PC-3 (cell line): Measurements from ENCODE around the gene APBB2. TPM values are rescaled to one million over a fixed set of nuclear protein-coding genes. Genes with fewer than 3 reads are reported as not detected.

Experiments used
- ATAC-seq: fragments of 200-7000 bp; cut with Tn5 transposase; 2 replicates; pipeline ENCODE4 v1.9.1; 2020; ENCODE audit warnings: mild to moderate bottlenecking, moderate library complexity
- BruUV-seq: library from RNA; stranded (reverse); fragments of 400-500 nt; replicated peaks from 2 replicates; lab custom pipeline; 2021; lab: Mats Ljungman, UMichigan
- CTCF ChIA-PET: fragments of 300-600 bp; sonication (Branson Sonifier 250); formaldehyde crosslinking; loops from one replicate; lab custom pipeline; 2022; ENCODE audit warnings: antibody characterized with exemption; lab: Charles Lee
- POLR2A ChIA-PET: fragments of 300-600 bp; sonication (Branson Sonifier 250); formaldehyde crosslinking; loops from one replicate; lab custom pipeline; 2022; ENCODE audit warnings: antibody characterized with exemption; ENCODE audit not compliant: unreplicated experiment; lab: Charles Lee
- DNase-seq: peaks from one replicate; pipeline ENCODE4 v3.0.0-alpha.2; 2015
- H2AFZ ChIP-seq: fragments of 300-600 bp; sonication (generic); 2 replicates; pipeline ENCODE4 v1.6.0; 2016; ENCODE audit warnings: antibody characterized with exemption, low read length
- H3F3A ChIP-seq: fragments of 300-600 bp; sonication (generic); one replicate; pipeline ENCODE4 v1.6.0; 2017; ENCODE audit warnings: antibody characterized with exemption, low read length, control low read depth, mild to moderate bottlenecking; ENCODE audit not compliant: unreplicated experiment
- H3K27ac ChIP-seq: fragments of 300-600 bp; sonication (generic); 2 replicates; pipeline ENCODE4 v1.5.1; 2016; ENCODE audit warnings: mild to moderate bottlenecking, low read length
- H3K27me3 ChIP-seq: fragments of 300-600 bp; sonication (generic); 2 replicates; pipeline ENCODE4 v1.6.1; 2016; ENCODE audit warnings: low read length, mixed read lengths
- H3K36me3 ChIP-seq: fragments of 300-600 bp; sonication (generic); 2 replicates; pipeline ENCODE4 v1.6.1; 2016; ENCODE audit warnings: low read depth, mixed run types, low read length, mixed read lengths
- H3K4me1 ChIP-seq: fragments of 300-600 bp; sonication (generic); 2 replicates; pipeline ENCODE4 v1.5.1; 2016; ENCODE audit warnings: low read length; ENCODE audit not compliant: insufficient read depth
- H3K4me2 ChIP-seq: fragments of 300-600 bp; sonication (generic); 2 replicates; pipeline ENCODE4 v1.6.0; 2016; ENCODE audit warnings: low read length
- H3K4me3 ChIP-seq: fragments of 300-600 bp; sonication (generic); 2 replicates; pipeline ENCODE4 v1.5.1; 2016; ENCODE audit warnings: mild to moderate bottlenecking, low read length, mixed read lengths
- H3K79me2 ChIP-seq: fragments of 300-600 bp; sonication (generic); 2 replicates; pipeline ENCODE4 v1.6.1; 2017; ENCODE audit warnings: low read length, mixed read lengths
- H3K9ac ChIP-seq: fragments of 300-600 bp; sonication (generic); 2 replicates; pipeline ENCODE4 v1.6.0; 2016; ENCODE audit warnings: mild to moderate bottlenecking, low read length
- H3K9me2 ChIP-seq: fragments of 300-600 bp; sonication (generic); replicated peaks from 2 replicates; pipeline ENCODE4 v1.6.1; 2016; ENCODE audit warnings: mixed run types, low read length, mixed read lengths
- H3K9me3 ChIP-seq: fragments of 300-600 bp; sonication (generic); 2 replicates; pipeline ENCODE4 v1.6.1; 2016; ENCODE audit warnings: low read length, mixed read lengths
- H4K20me1 ChIP-seq: fragments of 300-600 bp; sonication (generic); 2 replicates; pipeline ENCODE4 v1.6.1; 2016; ENCODE audit warnings: low read length, mixed read lengths
- EZH2 ChIP-seq: fragments of 300-600 bp; sonication (generic); IDR thresholded peaks from one replicate; pipeline ENCODE4 v1.6.1; 2017; ENCODE audit warnings: antibody characterized with exemption, mild to moderate bottlenecking, low read length; ENCODE audit not compliant: unreplicated experiment
- EZH2phosphoT487 ChIP-seq: fragments of 300-600 bp; sonication (generic); IDR thresholded peaks from 2 replicates; pipeline ENCODE4 v1.6.1; 2018; ENCODE audit warnings: mild to moderate bottlenecking, antibody characterized with exemption, low read length, borderline replicate concordance
- intact Hi-C: fragments of 100-400 bp; cut with micrococcal nuclease; formaldehyde crosslinking; loops from 2 replicates; pipeline ENCODE4 v1.9.0; 2023
- total RNA-seq: library from RNA; depleted of rRNA; stranded (reverse); fragments of >200 nt; gene quantifications from 2 replicates; pipeline ENCODE4 v1.2.3, GENCODE V29; 2014
- TF ChIP-seq, protein P1 (sequence below): fragments of 300-600 bp; sonication (generic); conservative IDR thresholded peaks from 2 replicates; pipeline ENCODE4 v1.5.1; 2017; ENCODE audit warnings: antibody characterized with exemption, low read depth, mild to moderate bottlenecking, low read length

Gene APBB2
- total RNA-seq, 1 experiment from 2014 or later = 24.7 TPM

DNA sequence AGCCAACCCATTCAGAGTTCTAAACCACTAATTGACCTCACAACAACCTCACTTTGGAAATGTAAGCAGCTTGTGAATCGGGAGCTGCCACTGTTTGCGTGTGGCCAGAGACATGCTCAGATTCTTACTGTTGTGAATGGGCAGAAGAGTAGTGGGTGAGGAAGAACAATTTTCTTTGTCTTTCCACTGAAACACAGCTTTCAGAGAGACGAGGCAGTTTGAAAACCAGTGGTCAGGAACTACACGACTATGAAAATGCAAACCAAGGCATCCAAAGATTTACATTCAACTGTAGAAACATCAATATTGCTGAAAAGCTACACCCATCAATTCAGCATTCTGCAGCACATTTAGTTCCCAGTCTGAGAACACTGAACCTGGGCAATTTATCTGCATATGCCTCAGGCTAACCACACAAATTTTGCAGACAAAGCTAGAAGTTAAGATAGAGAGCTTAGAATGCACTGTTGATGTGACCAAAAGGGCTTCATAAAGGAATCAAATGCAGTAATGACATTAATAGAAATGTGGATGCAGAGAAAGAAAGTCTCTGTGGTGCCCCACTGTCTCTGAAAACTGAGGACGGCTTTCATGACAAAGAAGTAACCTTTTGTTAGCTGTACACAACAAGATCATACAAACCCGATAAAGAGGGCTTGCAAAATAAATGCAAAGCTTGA is 134.3 kb downstream of the APBB2 start:
- Histone ChIP-seq H2AFZ (no peak overlapping the region), H3K4me2 (no peak overlapping the region), H3K36me3 (no peaks in the 10 kb centered on the region), H3K27ac (no peak overlapping the region), H3K4me1 (no peaks in the 10 kb centered on the region), H3F3A (no peaks in the 10 kb centered on the region), H3K27me3 (no peaks in the 10 kb centered on the region), H4K20me1 (no peaks in the 10 kb centered on the region), H3K9me2 (no peaks in the 10 kb centered on the region), H3K9ac (no peak overlapping the region), H3K4me3 (no peak overlapping the region), H3K9me3 (no peaks in the 10 kb centered on the region), H3K79me2 (no peaks in the 10 kb centered on the region)
- BruUV-seq = no TSS peak
- POLR2A ChIA-PET = no interaction called here
- CTCF ChIA-PET = no interaction called here
- intact Hi-C loops = no loop called here
- no peak for TF ChIP-seq EZH2
- TF ChIP-seq EZH2phosphoT487 = no peak
- TF ChIP-seq, protein P1, sequence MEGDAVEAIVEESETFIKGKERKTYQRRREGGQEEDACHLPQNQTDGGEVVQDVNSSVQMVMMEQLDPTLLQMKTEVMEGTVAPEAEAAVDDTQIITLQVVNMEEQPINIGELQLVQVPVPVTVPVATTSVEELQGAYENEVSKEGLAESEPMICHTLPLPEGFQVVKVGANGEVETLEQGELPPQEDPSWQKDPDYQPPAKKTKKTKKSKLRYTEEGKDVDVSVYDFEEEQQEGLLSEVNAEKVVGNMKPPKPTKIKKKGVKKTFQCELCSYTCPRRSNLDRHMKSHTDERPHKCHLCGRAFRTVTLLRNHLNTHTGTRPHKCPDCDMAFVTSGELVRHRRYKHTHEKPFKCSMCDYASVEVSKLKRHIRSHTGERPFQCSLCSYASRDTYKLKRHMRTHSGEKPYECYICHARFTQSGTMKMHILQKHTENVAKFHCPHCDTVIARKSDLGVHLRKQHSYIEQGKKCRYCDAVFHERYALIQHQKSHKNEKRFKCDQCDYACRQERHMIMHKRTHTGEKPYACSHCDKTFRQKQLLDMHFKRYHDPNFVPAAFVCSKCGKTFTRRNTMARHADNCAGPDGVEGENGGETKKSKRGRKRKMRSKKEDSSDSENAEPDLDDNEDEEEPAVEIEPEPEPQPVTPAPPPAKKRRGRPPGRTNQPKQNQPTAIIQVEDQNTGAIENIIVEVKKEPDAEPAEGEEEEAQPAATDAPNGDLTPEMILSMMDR = no peak
- ATAC-seq (no peak), DNase-seq (no peak)

DNA sequence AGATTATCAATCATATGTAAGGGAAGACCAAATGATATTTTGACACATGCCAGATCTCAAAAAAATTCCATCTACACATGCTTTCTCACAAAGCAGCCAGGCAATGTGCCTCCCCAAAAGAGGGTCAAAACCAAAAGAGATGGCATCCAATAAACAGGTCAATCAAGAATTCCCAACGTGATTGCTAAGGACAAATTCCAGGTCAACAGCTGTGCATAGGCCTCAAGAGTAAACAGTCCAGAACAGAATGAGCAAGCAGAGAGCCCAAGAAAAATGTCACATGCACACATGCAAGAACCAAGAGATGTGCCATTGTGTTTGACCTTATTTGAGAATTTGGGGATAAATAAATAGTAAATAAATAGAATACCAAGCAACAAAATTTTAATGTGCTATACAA is 136.7 kb downstream of the APBB2 start:
- H2AFZ ChIP-seq = no peak overlapping the region
- H3F3A ChIP-seq = no peaks in the 10 kb centered on the region
- no peaks in the 10 kb centered on the region for H4K20me1 ChIP-seq
- no peak overlapping the region for H3K4me3 ChIP-seq
- no peaks in the 10 kb centered on the region for H3K9me2 ChIP-seq
- H3K27me3 ChIP-seq = no peaks in the 10 kb centered on the region
- 0 out of 2 replicates have a peak, but pooled peaks cover 3% of the 10 kb centered on the region for H3K79me2 ChIP-seq
- TF ChIP-seq, protein P1 = no peak
- no peak for TF ChIP-seq EZH2
- no peak for TF ChIP-seq EZH2phosphoT487
- BruUV-seq = no TSS peak
- DNase-seq = no peak
- no peak overlapping the region for H3K4me2 ChIP-seq
- H3K9ac ChIP-seq = no peak overlapping the region
- ChIA-PET POLR2A (no interaction called here), CTCF (no interaction called here)
- intact Hi-C loops = no loop called here
- H3K27ac ChIP-seq = no peak overlapping the region
- H3K9me3 ChIP-seq = no peaks in the 10 kb centered on the region
- H3K4me1 ChIP-seq = no peaks in the 10 kb centered on the region
- H3K36me3 ChIP-seq = no peaks in the 10 kb centered on the region
- no peak for ATAC-seq

DNA sequence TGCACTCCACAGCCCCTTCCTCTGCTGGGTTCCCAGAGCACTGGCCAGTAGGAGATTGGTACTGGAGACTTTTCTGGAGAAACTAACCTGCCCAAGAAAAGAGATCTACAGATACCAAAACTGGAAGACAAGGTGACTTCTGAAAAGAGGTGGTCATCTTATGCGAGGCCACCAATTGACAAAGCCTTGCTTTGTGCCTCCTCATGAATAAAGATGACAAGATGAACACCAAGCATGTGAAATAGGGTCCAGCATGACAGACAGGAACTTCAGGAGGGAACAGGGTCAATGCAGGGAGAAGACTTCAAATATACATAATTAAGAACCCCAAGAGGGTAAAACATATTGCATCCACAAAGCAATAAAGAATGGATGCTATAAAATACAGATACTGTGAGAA is 137.9 kb downstream of the APBB2 start:
- POLR2A ChIA-PET = no interaction called here
- Histone ChIP-seq H3K36me3 (no peaks in the 10 kb centered on the region), H3K9me2 (no peaks in the 10 kb centered on the region), H3K4me2 (no peak overlapping the region), H3K9ac (no peak overlapping the region), H3K4me1 (no peaks in the 10 kb centered on the region), H3F3A (no peaks in the 10 kb centered on the region), H3K27ac (no peak overlapping the region), H2AFZ (no peak overlapping the region), H3K79me2 (0 out of 2 replicates have a peak, but pooled peaks cover 4% of the 10 kb centered on the region), H3K9me3 (no peaks in the 10 kb centered on the region), H3K27me3 (no peaks in the 10 kb centered on the region), H3K4me3 (no peak overlapping the region), H4K20me1 (no peaks in the 10 kb centered on the region)
- no peak for ATAC-seq
- intact Hi-C loops = no loop called here
- no peak for DNase-seq
- BruUV-seq = no TSS peak
- CTCF ChIA-PET = no interaction called here
- TF ChIP-seq EZH2phosphoT487 (no peak), EZH2 (no peak)
- TF ChIP-seq, protein P1 = no peak
